ES-I3 (cell line): ENCODE results near the gene WDR17.

ENCODE experiments used
- H3K36me3 ChIP-seq: 2 replicates; pipeline ENCODE4 v1.6.1; 2013; ENCODE audit warnings: mild to moderate bottlenecking, low read length, control low read depth, moderate library complexity; ENCODE audit not compliant: insufficient read depth
- H3K4me1 ChIP-seq: 2 replicates; pipeline ENCODE4 v1.6.1; 2013; ENCODE audit warnings: mild to moderate bottlenecking, control low read depth, low read length; ENCODE audit not compliant: insufficient read depth
- H3K9ac ChIP-seq: 2 replicates; pipeline ENCODE4 v1.6.1; 2013; ENCODE audit warnings: low read depth, mild to moderate bottlenecking, low read length, moderate library complexity
- H3K9me3 ChIP-seq: 2 replicates; pipeline ENCODE4 v1.6.1; 2013; ENCODE audit warnings: mild to moderate bottlenecking, low read length, moderate library complexity; ENCODE audit not compliant: control insufficient read depth, insufficient read depth

WDR17 gene

DNA sequence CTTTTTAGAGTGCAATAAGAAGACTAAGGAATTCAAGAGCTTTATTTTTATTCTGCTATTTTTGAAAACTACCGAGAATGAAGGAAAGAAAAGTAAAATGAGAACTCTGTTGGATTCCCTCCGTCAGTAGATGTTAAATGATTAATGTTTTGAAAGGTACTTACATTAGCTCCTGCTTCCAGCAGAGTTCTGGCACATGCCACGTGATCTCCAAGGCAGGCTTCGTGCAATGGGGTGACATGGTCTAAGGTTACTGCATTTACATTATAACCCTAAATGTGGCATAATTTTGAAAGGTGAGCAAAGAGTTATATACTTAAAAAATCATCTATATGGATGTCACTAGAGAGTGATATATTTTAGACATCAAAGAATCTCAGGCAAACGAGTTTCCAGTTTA is 156.5 kb downstream of the WDR17 start:
- no peaks in the 10 kb centered on the region for H3K4me1 ChIP-seq
- no peak overlapping the region for H3K9ac ChIP-seq
- H3K9me3 ChIP-seq: no peaks in the 10 kb centered on the region

GRCh38 chr4:176223561-176223960 is 157.9 kb downstream of the WDR17 start:
- H3K4me1 ChIP-seq: no peaks in the 10 kb centered on the region
- no peak overlapping the region for H3K9ac ChIP-seq
- H3K9me3 ChIP-seq: no peaks in the 10 kb centered on the region
- no peaks in the 10 kb centered on the region for H3K36me3 ChIP-seq

More for the DNA sequence above, 156.5 kb downstream of the WDR17 start:
- no peaks in the 10 kb centered on the region for H3K36me3 ChIP-seq

GRCh38 chr4:176226736-176227135 is 161.1 kb downstream of the WDR17 start:
- Histone ChIP-seq H3K9me3 (no peaks in the 10 kb centered on the region), H3K36me3 (no peaks in the 10 kb centered on the region), H3K9ac (no peak overlapping the region), H3K4me1 (no peaks in the 10 kb centered on the region)

DNA sequence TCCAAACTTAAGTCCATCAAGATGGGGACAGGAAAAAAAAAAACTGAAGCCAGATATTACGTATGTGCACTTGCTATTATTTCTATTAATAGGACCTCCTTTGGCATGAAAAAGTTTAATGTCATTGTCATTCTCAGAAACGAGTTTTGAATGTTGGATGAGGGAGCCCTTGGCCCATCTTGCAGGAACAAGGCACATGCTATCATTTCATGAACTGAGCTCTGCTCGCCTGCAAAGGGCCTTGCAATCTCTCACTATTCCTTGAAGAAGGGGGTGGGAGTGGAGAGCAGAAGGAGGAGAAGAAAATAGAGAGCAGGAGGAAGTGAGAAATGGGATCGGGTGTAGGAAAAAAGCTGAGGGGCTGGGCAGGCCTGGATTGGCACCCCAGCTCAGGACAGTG is 164.0 kb downstream of the WDR17 start:
- no peaks in the 10 kb centered on the region for H3K9me3 ChIP-seq
- H3K36me3 ChIP-seq: no peaks in the 10 kb centered on the region
- H3K4me1 ChIP-seq: no peaks in the 10 kb centered on the region
- H3K9ac ChIP-seq: no peak overlapping the region
